CD14-positive monocyte (primary cell): ENCODE measurements around the gene PPFIBP2. TPM values are rescaled to one million over a fixed set of nuclear protein-coding genes. Genes with fewer than 3 reads are reported as not detected.

ENCODE experiments used
- DNase-seq, 3 donors: peaks; one replicate each; pipeline ENCODE4 v3.0.0-alpha.2; 2011 to 2022
- H2AFZ ChIP-seq: 2 replicates; pipeline ENCODE4 v1.6.0; 2012; ENCODE audit warnings: mild to moderate bottlenecking, low read depth, low read length, inconsistent platforms; ENCODE audit not compliant: insufficient read depth, poor library complexity, severe bottlenecking
- H3K27ac ChIP-seq, 2 donors: 1 replicate in 1 of 2; 2 replicates in 1 of 2; pipeline ENCODE4 v1.5.1; 2012 to 2013; ENCODE audit warnings: low read length in 2 of 2, control low read depth in 1 of 2, inconsistent platforms in 1 of 2, low read depth in 1 of 2, mild to moderate bottlenecking in 1 of 2
- H3K27me3 ChIP-seq, 2 donors: one replicate each; pipeline versions ENCODE4 v1.6.0 to v1.6.1; 2011 to 2013; ENCODE audit warnings: low read length in 2 of 2; ENCODE audit not compliant: control insufficient read depth in 2 of 2, insufficient read depth in 2 of 2
- H3K36me3 ChIP-seq, 2 donors: replicated peaks in 1 of 2; 1 replicate in 1 of 2; 2 replicates in 1 of 2; pipeline versions ENCODE4 v1.5.1 to v1.6.1; 2012 to 2013; ENCODE audit warnings: low read length in 2 of 2, control low read depth in 1 of 2, inconsistent platforms in 1 of 2, mild to moderate bottlenecking in 1 of 2; ENCODE audit not compliant: insufficient read depth in 2 of 2, control insufficient read depth in 1 of 2
- H3K4me1 ChIP-seq, 2 donors: 1 replicate in 1 of 2; 2 replicates in 1 of 2; pipeline versions ENCODE4 v1.5.1 to v1.6.1; 2012 to 2013; ENCODE audit warnings: low read length in 2 of 2, control low read depth in 1 of 2, inconsistent platforms in 1 of 2, mild to moderate bottlenecking in 1 of 2, moderate library complexity in 1 of 2; ENCODE audit not compliant: insufficient read depth in 2 of 2, control insufficient read depth in 1 of 2
- H3K4me2 ChIP-seq: replicated peaks from 2 replicates; pipeline ENCODE3; 2012; ENCODE audit warnings: low read length, moderate library complexity, mild to moderate bottlenecking; ENCODE audit not compliant: poor library complexity, severe bottlenecking; ENCODE audit errors: extremely low read depth
- H3K4me3 ChIP-seq, 3 experiments: fragments of 200-600 bp in 1 of 3; sonication (generic) in 1 of 3; replicated peaks in 1 of 3; 1 replicate in 2 of 3; 2 replicates in 1 of 3; pipeline ENCODE4 v1.5.1; 2011 to 2013; ENCODE audit warnings: low read length in 3 of 3, mild to moderate bottlenecking in 3 of 3, control low read depth in 2 of 3, low read depth in 2 of 3, inconsistent platforms in 1 of 3, moderate library complexity in 1 of 3
- H3K79me2 ChIP-seq: 2 replicates; pipeline ENCODE4 v1.6.0; 2012; ENCODE audit warnings: mild to moderate bottlenecking, control low read depth, inconsistent platforms, low read length, moderate library complexity; ENCODE audit not compliant: insufficient read depth
- H3K9ac ChIP-seq: 2 replicates; pipeline ENCODE4 v1.6.0; 2017; ENCODE audit warnings: low read length, mild to moderate bottlenecking; ENCODE audit not compliant: insufficient read depth, poor library complexity, severe bottlenecking
- H3K9me3 ChIP-seq, 2 donors: replicated peaks in 1 of 2; 1 replicate in 1 of 2; 2 replicates in 1 of 2; pipeline versions ENCODE4 v1.5.1 to v1.6.1; 2012 to 2013; ENCODE audit warnings: low read length in 2 of 2, control low read depth in 1 of 2; ENCODE audit not compliant: control insufficient read depth in 1 of 2, insufficient read depth in 1 of 2
- H4K20me1 ChIP-seq: 2 replicates; pipeline ENCODE4 v1.6.0; 2012; ENCODE audit warnings: mild to moderate bottlenecking, low read length, control low read depth, moderate library complexity; ENCODE audit not compliant: insufficient read depth
- H3K27ac Mint-ChIP-seq, 7 donors: one replicate each; pipeline ENCODE4 v1.8.0; 2020; ENCODE audit warnings: mild to moderate bottlenecking in 7 of 7, mixed read lengths in 7 of 7, moderate library complexity in 6 of 7, inconsistent platforms in 2 of 7
- H3K27me3 Mint-ChIP-seq, 3 donors: one replicate each; pipeline ENCODE4 v1.8.0; 2021 to 2022; ENCODE audit warnings: low read depth in 3 of 3, mild to moderate bottlenecking in 3 of 3, mixed read lengths in 3 of 3, moderate library complexity in 3 of 3, inconsistent platforms in 1 of 3
- H3K36me3 Mint-ChIP-seq, 2 donors: one replicate each; pipeline ENCODE4 v1.8.0; 2020; ENCODE audit warnings: mixed read lengths in 2 of 2, inconsistent platforms in 1 of 2, mild to moderate bottlenecking in 1 of 2
- H3K4me1 Mint-ChIP-seq: one replicate; pipeline ENCODE4 v1.8.0; 2020; ENCODE audit warnings: mild to moderate bottlenecking, mixed read lengths
- H3K4me3 Mint-ChIP-seq, 2 donors: one replicate each; pipeline ENCODE4 v1.8.0; 2020; ENCODE audit warnings: mild to moderate bottlenecking in 2 of 2, mixed read lengths in 2 of 2, moderate library complexity in 1 of 2
- H3K9me3 Mint-ChIP-seq, 7 donors: one replicate each; pipeline ENCODE4 v1.8.0; 2020 to 2022; ENCODE audit warnings: mixed read lengths in 7 of 7, mild to moderate bottlenecking in 6 of 7, moderate library complexity in 6 of 7, inconsistent platforms in 2 of 7
- WGBS: methylation state at CpG from one replicate; pipeline ENCODE4 v1.1.5; 2013; ENCODE audit warnings: missing lambda C conversion rate; ENCODE audit not compliant: insufficient coverage; 5-methylcytosine and 5-hydroxymethylcytosine counted together
- intact Hi-C, 2 donors: fragments of 100-400 bp; cut with micrococcal nuclease; formaldehyde crosslinking; loops; one replicate each; pipeline versions ENCODE4 v1.15.0 to v1.15.1; 2023
- polyA plus RNA-seq, 3 donors: library from polyadenylated mRNA; depleted of rRNA in 1 of 3; unstranded in 2 of 3; stranded (reverse) in 1 of 3; fragments of 300-500 nt in 2 of 3; fragments of >200 nt in 1 of 3; fragmentation: Illumina TruSeq in 2 of 3; gene quantifications; 1 replicate in 2 of 3; 2 replicates in 1 of 3; pipeline ENCODE4 v1.2.3, GENCODE V29; 2012 to 2021
- TF ChIP-seq, protein P1 (sequence below): fragments of 200-600 bp; IDR thresholded peaks from one replicate; pipeline ENCODE4 v1.8.0; 2022; ENCODE audit warnings: antibody characterized with exemption, mild to moderate bottlenecking

PPFIBP2 gene
- polyA plus RNA-seq, 3 donors: 5.9 to 41.6 (median 8.6) TPM

DNA sequence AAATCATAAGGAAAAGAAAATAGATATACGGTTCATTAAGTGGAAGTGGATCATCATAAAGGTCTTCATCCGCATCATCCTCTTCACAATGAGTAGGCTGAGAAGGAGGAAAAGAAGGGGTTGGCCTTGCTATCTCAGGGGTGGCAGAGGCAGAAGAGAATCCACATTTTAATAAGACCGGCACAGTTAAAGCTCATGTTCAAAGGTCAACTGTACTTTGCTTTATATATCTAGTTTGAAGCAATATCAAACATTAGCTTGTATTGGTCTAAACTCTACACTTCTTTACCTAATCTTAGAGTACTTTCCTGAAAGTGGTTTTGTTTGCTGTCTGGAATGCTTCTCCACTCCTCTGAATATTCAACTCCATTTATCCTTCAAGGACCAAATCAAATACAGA lies 5.7 kb upstream of the PPFIBP2 start:
- TF ChIP-seq, protein P1, sequence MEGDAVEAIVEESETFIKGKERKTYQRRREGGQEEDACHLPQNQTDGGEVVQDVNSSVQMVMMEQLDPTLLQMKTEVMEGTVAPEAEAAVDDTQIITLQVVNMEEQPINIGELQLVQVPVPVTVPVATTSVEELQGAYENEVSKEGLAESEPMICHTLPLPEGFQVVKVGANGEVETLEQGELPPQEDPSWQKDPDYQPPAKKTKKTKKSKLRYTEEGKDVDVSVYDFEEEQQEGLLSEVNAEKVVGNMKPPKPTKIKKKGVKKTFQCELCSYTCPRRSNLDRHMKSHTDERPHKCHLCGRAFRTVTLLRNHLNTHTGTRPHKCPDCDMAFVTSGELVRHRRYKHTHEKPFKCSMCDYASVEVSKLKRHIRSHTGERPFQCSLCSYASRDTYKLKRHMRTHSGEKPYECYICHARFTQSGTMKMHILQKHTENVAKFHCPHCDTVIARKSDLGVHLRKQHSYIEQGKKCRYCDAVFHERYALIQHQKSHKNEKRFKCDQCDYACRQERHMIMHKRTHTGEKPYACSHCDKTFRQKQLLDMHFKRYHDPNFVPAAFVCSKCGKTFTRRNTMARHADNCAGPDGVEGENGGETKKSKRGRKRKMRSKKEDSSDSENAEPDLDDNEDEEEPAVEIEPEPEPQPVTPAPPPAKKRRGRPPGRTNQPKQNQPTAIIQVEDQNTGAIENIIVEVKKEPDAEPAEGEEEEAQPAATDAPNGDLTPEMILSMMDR: no peak
- Histone ChIP-seq H2AFZ (no peak overlapping the region), H4K20me1 (no peaks in the 10 kb centered on the region), H3K4me2 (no peak overlapping the region), H3K4me1 (peaks cover 20 to 21% of the 10 kb centered on the region in 2 donors), H3K36me3 (peaks cover 0 to 5% of the 10 kb centered on the region in 2 donors), H3K27me3 (no peaks in the 10 kb centered on the region), H3K9ac (no peak overlapping the region), H3K27ac (no peak overlapping the region), H3K79me2 (no peaks in the 10 kb centered on the region), H3K9me3 (no peaks in the 10 kb centered on the region), H3K4me3 (no peak overlapping the region)
- Mint-ChIP-seq H3K36me3 (peaks cover 5 to 18% of the 10 kb centered on the region in 2 donors), H3K4me1 (peaks cover 26% of the 10 kb centered on the region), H3K9me3 (no peaks in the 10 kb centered on the region), H3K4me3 (no peak overlapping the region), H3K27ac (no peak overlapping the region), H3K27me3 (peaks cover 0 to 9% (median 0%) of the 10 kb centered on the region in 3 donors)
- intact Hi-C loops: no loop called here
- DNase-seq: no peak
- no CpG with 5 or more reads among the region's 3 CpGs for whole genome bisulfite sequencing

DNA sequence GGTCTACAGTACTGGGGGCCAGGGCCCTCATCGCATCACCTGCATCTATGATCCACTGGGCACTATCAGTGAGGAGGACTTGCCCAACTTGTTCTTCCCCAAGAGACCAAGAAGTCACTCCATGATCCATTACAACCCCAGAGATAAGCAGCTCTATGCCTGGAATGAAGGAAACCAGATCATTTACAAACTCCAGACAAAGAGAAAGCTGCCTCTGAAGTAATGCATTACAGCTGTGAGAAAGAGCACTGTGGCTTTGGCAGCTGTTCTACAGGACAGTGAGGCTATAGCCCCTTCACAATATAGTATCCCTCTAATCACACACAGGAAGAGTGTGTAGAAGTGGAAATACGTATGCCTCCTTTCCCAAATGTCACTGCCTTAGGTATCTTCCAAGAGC lies 3.8 kb upstream of the PPFIBP2 start:
- no CpG with 5 or more reads among the region's 2 CpGs for whole genome bisulfite sequencing

More for the DNA sequence above, 3.8 kb upstream of the PPFIBP2 start:
- no peak overlapping the region for H2AFZ ChIP-seq
- no peak for DNase-seq
- no peak overlapping the region for H3K27ac ChIP-seq
- Mint-ChIP-seq H3K36me3 (peaks cover 5 to 18% of the 10 kb centered on the region in 2 donors), H3K27me3 (peaks cover 0 to 13% (median 0%) of the 10 kb centered on the region in 3 donors), H3K4me1 (peaks cover 32% of the 10 kb centered on the region), H3K27ac (no peak overlapping the region), H3K9me3 (no peaks in the 10 kb centered on the region), H3K4me3 (no peak overlapping the region)
- no peaks in the 10 kb centered on the region for H3K27me3 ChIP-seq
- intact Hi-C loops: loop anchor here (10.0 kb wide), 3 partner anchors 65 to 85 kb away; no protein-coding TSS in a partner anchor
- TF ChIP-seq, protein P1: no peak
- peaks cover 4% of the 10 kb centered on the region for H4K20me1 ChIP-seq
- no peak overlapping the region for H3K4me3 ChIP-seq
- H3K79me2 ChIP-seq: peaks cover 11% of the 10 kb centered on the region
- no peak overlapping the region for H3K9ac ChIP-seq
- H3K36me3 ChIP-seq: no peaks in the 10 kb centered on the region
- H3K9me3 ChIP-seq: no peaks in the 10 kb centered on the region
- H3K4me2 ChIP-seq: no peak overlapping the region
- peaks cover 29 to 36% of the 10 kb centered on the region in 2 donors for H3K4me1 ChIP-seq
